Stimulated activated CD4-positive, alpha-beta T cell treated with anti-CD3 and anti-CD28 coated beads, Interleukin-12 subunit alpha, Interleukin-12 subunit beta, amount 100 ng/mL, for 4 hours (primary cell): Measurements from ENCODE around the gene ST7L.

ENCODE experiments used
- DNase-seq: peaks from one replicate; pipeline ENCODE4 v3.0.0-alpha.2; 2020

ST7L gene

GRCh38 chr1:112514901-112515300 is 104.0 kb downstream of the ST7L start:
- no peak for DNase-seq

GRCh38 chr1:112513112-112513870 is 105.7 kb downstream of the ST7L start:
- no peak for DNase-seq

GRCh38 chr1:112511897-112512296 is 107.0 kb downstream of the ST7L start:
- no peak for DNase-seq

GRCh38 chr1:112510340-112510739 is 108.6 kb downstream of the ST7L start:
- DNase-seq: no peak

GRCh38 chr1:112509660-112510178 is 109.2 kb downstream of the ST7L start:
- DNase-seq: no peak

GRCh38 chr1:112509005-112509659 is 109.8 kb downstream of the ST7L start:
- peak; percentile 17 for DNase-seq

- DNase-seq: peak; percentile 37
Measured at GRCh38 chr1:112508278-112509004, 110.5 kb downstream of the ST7L start, which contains the start of gene WNT2B. Gene WNT2B, plus strand, starts transcription at chr1:112508965. Its CDS starts 298 bp downstream, at chr1:112509263.

- peak; percentile 22 for DNase-seq
Measured at GRCh38 chr1:112507921-112508277, 111.0 kb downstream of the ST7L start.

GRCh38 chr1:112507336-112507735 is 111.6 kb downstream of the ST7L start:
- no peak for DNase-seq

- DNase-seq: no peak
Measured at GRCh38 chr1:112506731-112507130, 112.2 kb downstream of the ST7L start.

- no peak for DNase-seq
Measured at GRCh38 chr1:112506306-112506705, 112.6 kb downstream of the ST7L start.

GRCh38 chr1:112505878-112506277 is 113.1 kb downstream of the ST7L start:
- DNase-seq: no peak

GRCh38 chr1:112505400-112505785 is 113.5 kb downstream of the ST7L start:
- DNase-seq: no peak

- DNase-seq: no peak
Measured at GRCh38 chr1:112504661-112505399, 114.1 kb downstream of the ST7L start.

GRCh38 chr1:112504001-112504660 is 114.8 kb downstream of the ST7L start:
- DNase-seq: no peak

GRCh38 chr1:112502826-112503225 is 116.1 kb downstream of the ST7L start:
- no peak for DNase-seq

- DNase-seq: peak; percentile 59
Measured at GRCh38 chr1:112501810-112502641, 116.9 kb downstream of the ST7L start.

- DNase-seq: no peak
Measured at GRCh38 chr1:112496290-112496689, 122.7 kb downstream of the ST7L start.

GRCh38 chr1:112493351-112493750 is 125.6 kb downstream of the ST7L start:
- no peak for DNase-seq

- DNase-seq: no peak
Measured at GRCh38 chr1:112492076-112492475, 126.9 kb downstream of the ST7L start.

GRCh38 chr1:112488141-112488540 is 130.8 kb downstream of the ST7L start:
- DNase-seq: no peak
